ENCODE measurements around the gene HEXD. TPM values are rescaled to one million over a fixed set of nuclear protein-coding genes. Genes with fewer than 3 reads are reported as not detected.
"Not testable (repeated sequence)": the region's sequence is repeated elsewhere in the genome, so short reads cannot be mapped to it uniquely, and the experiment has no call there.

HEXD gene
- total and polyA plus RNA-seq, 2 donors (not counting 1 experiment from before 2014, with no cell fraction given): 6.4 to 16.7 TPM

DNA sequence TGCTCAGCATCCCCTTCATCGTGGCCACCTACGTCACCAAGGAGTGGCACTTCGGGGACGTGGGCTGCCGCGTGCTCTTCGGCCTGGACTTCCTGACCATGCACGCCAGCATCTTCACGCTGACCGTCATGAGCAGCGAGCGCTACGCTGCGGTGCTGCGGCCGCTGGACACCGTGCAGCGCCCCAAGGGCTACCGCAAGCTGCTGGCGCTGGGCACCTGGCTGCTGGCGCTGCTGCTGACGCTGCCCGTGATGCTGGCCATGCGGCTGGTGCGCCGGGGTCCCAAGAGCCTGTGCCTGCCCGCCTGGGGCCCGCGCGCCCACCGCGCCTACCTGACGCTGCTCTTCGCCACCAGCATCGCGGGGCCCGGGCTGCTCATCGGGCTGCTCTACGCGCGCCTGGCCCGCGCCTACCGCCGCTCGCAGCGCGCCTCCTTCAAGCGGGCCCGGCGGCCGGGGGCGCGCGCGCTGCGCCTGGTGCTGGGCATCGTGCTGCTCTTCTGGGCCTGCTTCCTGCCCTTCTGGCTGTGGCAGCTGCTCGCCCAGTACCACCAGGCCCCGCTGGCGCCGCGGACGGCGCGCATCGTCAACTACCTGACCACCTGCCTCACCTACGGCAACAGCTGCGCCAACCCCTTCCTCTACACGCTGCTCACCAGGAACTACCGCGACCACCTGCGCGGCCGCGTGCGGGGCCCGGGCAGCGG, 43.4 kb upstream of the HEXD start:
- Histone ChIP-seq H2AFZ (ENCODE audit: low read length) (no peak overlapping the region), H3K27ac (ENCODE audit: insufficient read depth, low read length) (no peak overlapping the region), H3K27me3 (ENCODE audit: control insufficient read depth, insufficient read depth, low read length) (peaks cover 46% of the 10 kb centered on the region), H3K79me2 (ENCODE audit: control insufficient read depth, insufficient read depth, low read length) (no peaks in the 10 kb centered on the region), H3K4me3 (replicated peaks in 1 of 4; ENCODE audit: control extremely low read depth in 1 of 4, insufficient read depth in 1 of 4, low read depth in 3 of 4, low read length in 4 of 4) (no peak overlapping the region), H3K36me3 (ENCODE audit: control insufficient read depth, insufficient read depth, low read length) (no peaks in the 10 kb centered on the region), H3K4me2 (ENCODE audit: extremely low read depth, insufficient read depth, low read length) (no peak overlapping the region), H3K9me3 (ENCODE audit: control insufficient read depth, insufficient read depth, low read depth, low read length) (no peaks in the 10 kb centered on the region), H3K9ac (ENCODE audit: insufficient read depth, low read length) (no peak overlapping the region), H3K4me1 (ENCODE audit: control insufficient read depth, extremely low read depth, insufficient read depth, low read length) (no peaks in the 10 kb centered on the region), H4K20me1 (ENCODE audit: control insufficient read depth, extremely low read depth, insufficient read depth, low read length) (no peaks in the 10 kb centered on the region)
- TF ChIP-seq, protein P1, sequence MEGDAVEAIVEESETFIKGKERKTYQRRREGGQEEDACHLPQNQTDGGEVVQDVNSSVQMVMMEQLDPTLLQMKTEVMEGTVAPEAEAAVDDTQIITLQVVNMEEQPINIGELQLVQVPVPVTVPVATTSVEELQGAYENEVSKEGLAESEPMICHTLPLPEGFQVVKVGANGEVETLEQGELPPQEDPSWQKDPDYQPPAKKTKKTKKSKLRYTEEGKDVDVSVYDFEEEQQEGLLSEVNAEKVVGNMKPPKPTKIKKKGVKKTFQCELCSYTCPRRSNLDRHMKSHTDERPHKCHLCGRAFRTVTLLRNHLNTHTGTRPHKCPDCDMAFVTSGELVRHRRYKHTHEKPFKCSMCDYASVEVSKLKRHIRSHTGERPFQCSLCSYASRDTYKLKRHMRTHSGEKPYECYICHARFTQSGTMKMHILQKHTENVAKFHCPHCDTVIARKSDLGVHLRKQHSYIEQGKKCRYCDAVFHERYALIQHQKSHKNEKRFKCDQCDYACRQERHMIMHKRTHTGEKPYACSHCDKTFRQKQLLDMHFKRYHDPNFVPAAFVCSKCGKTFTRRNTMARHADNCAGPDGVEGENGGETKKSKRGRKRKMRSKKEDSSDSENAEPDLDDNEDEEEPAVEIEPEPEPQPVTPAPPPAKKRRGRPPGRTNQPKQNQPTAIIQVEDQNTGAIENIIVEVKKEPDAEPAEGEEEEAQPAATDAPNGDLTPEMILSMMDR (conservative IDR thresholded peaks at IDR 0.05 in 1 of 2, IDR thresholded peaks at IDR 0.05 in 1 of 2; ENCODE audit: low read depth in 1 of 2, low read length in 2 of 2): no peak
- peak; percentile 81 for TF ChIP-seq EZH2 (IDR thresholded peaks at IDR 0.05; ENCODE audit: low read length, missing control alignments)
- no peak for DNase-seq (ENCODE audit: low read depth in 2 of 2)

DNA sequence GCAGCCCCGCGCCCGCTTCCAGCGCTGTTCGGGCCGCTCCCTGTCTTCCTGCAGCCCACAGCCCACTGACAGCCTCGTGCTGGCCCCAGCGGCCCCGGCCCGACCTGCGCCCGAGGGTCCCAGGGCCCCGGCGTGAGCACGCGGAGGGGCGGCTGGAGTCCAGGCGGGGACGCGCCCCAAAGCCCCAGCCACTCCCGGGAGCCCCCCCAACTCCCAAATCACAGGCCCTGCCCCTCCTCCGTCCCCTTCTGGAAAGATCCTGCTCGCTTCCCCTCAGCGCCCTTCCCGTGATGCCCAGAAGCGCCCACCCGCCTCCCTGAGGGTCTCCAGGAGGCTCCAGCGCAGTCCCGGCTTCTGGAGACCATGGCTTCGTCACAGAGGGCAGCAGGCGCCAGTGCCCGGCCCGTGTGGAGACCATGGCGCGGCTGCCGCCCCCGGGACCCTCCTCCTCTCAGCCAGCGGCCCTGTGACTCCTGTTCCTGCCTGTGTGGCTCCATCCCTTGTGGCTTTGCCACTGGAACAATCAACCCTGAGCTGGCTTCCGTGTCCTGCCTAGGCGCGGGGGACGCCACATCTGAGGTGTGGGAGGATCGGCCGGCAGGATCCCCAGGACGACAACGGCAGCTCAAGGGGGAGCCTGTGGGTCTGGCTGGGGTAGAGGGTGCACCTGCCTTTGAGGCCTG, 42.6 kb upstream of the HEXD start:
- Histone ChIP-seq H4K20me1 (ENCODE audit: control insufficient read depth, extremely low read depth, insufficient read depth, low read length) (no peaks in the 10 kb centered on the region), H2AFZ (ENCODE audit: low read length) (no peak overlapping the region), H3K79me2 (ENCODE audit: control insufficient read depth, insufficient read depth, low read length) (no peaks in the 10 kb centered on the region), H3K4me2 (ENCODE audit: extremely low read depth, insufficient read depth, low read length) (no peak overlapping the region), H3K27ac (ENCODE audit: insufficient read depth, low read length) (no peak overlapping the region), H3K9ac (ENCODE audit: insufficient read depth, low read length) (no peak overlapping the region), H3K4me3 (replicated peaks in 1 of 4; ENCODE audit: control extremely low read depth in 1 of 4, insufficient read depth in 1 of 4, low read depth in 3 of 4, low read length in 4 of 4) (no peak overlapping the region), H3K9me3 (ENCODE audit: control insufficient read depth, insufficient read depth, low read depth, low read length) (no peaks in the 10 kb centered on the region), H3K4me1 (ENCODE audit: control insufficient read depth, extremely low read depth, insufficient read depth, low read length) (no peaks in the 10 kb centered on the region), H3K27me3 (ENCODE audit: control insufficient read depth, insufficient read depth, low read length) (peaks cover 41% of the 10 kb centered on the region), H3K36me3 (ENCODE audit: control insufficient read depth, insufficient read depth, low read length) (no peaks in the 10 kb centered on the region)
- DNase-seq (ENCODE audit: low read depth in 2 of 2): no peak
- TF ChIP-seq, protein P1 (conservative IDR thresholded peaks at IDR 0.05 in 1 of 2, IDR thresholded peaks at IDR 0.05 in 1 of 2; ENCODE audit: low read depth in 1 of 2, low read length in 2 of 2): no peak
- no peak for TF ChIP-seq EZH2 (IDR thresholded peaks at IDR 0.05; ENCODE audit: low read length, missing control alignments)

- Histone ChIP-seq H3K4me2 (ENCODE audit: extremely low read depth, insufficient read depth, low read length) (no peak overlapping the region), H3K36me3 (ENCODE audit: control insufficient read depth, insufficient read depth, low read length) (no peaks in the 10 kb centered on the region), H3K79me2 (ENCODE audit: control insufficient read depth, insufficient read depth, low read length) (no peaks in the 10 kb centered on the region), H3K9ac (ENCODE audit: insufficient read depth, low read length) (no peak overlapping the region), H3K4me3 (replicated peaks in 1 of 4; ENCODE audit: control extremely low read depth in 1 of 4, insufficient read depth in 1 of 4, low read depth in 3 of 4, low read length in 4 of 4) (no peak overlapping the region), H2AFZ (ENCODE audit: low read length) (no peak overlapping the region), H3K27ac (ENCODE audit: insufficient read depth, low read length) (no peak overlapping the region), H3K4me1 (ENCODE audit: control insufficient read depth, extremely low read depth, insufficient read depth, low read length) (no peaks in the 10 kb centered on the region), H3K9me3 (ENCODE audit: control insufficient read depth, insufficient read depth, low read depth, low read length) (no peaks in the 10 kb centered on the region), H4K20me1 (ENCODE audit: control insufficient read depth, extremely low read depth, insufficient read depth, low read length) (no peaks in the 10 kb centered on the region), H3K27me3 (ENCODE audit: control insufficient read depth, insufficient read depth, low read length) (peaks cover 37% of the 10 kb centered on the region)
- DNase-seq (ENCODE audit: low read depth in 2 of 2): no peak
- TF ChIP-seq, protein P1 (conservative IDR thresholded peaks at IDR 0.05 in 1 of 2, IDR thresholded peaks at IDR 0.05 in 1 of 2; ENCODE audit: low read depth in 1 of 2, low read length in 2 of 2): no peak
- TF ChIP-seq EZH2 (IDR thresholded peaks at IDR 0.05; ENCODE audit: low read length, missing control alignments): no peak
These were observed 42.0 kb upstream of the HEXD start for GRCh38 chr17:82376042-82376730.

GRCh38 chr17:82377294-82377693, 40.9 kb upstream of the HEXD start:
- H2AFZ ChIP-seq (ENCODE audit: low read length); H3K4me2 ChIP-seq (ENCODE audit: extremely low read depth, insufficient read depth, low read length); H3K4me1 ChIP-seq (ENCODE audit: control insufficient read depth, extremely low read depth, insufficient read depth, low read length); H3K79me2 ChIP-seq (ENCODE audit: control insufficient read depth, insufficient read depth, low read length); H3K36me3 ChIP-seq (ENCODE audit: control insufficient read depth, insufficient read depth, low read length); H3K27ac ChIP-seq (ENCODE audit: insufficient read depth, low read length); H3K9me3 ChIP-seq (ENCODE audit: control insufficient read depth, insufficient read depth, low read depth, low read length); H3K9ac ChIP-seq (ENCODE audit: insufficient read depth, low read length); H4K20me1 ChIP-seq (ENCODE audit: control insufficient read depth, extremely low read depth, insufficient read depth, low read length); DNase-seq (ENCODE audit: low read depth in 2 of 2); H3K4me3 ChIP-seq (replicated peaks in 1 of 4; ENCODE audit: control extremely low read depth in 1 of 4, insufficient read depth in 1 of 4, low read depth in 3 of 4, low read length in 4 of 4): not testable (repeated sequence)
- H3K27me3 ChIP-seq (ENCODE audit: control insufficient read depth, insufficient read depth, low read length): peaks cover 28% of the 10 kb centered on the region

Data from fibroblast of lung (primary cell).